SK-N-MC (cell line): ENCODE measurements around the gene KIAA1328.

ENCODE experiments used
- EZH2 ChIP-seq: fragments of 200-600 bp; sonication (generic); IDR thresholded peaks from one replicate; pipeline ENCODE4 v1.6.1; 2017; ENCODE audit warnings: antibody characterized with exemption
- POLR2AphosphoS5 ChIP-seq: IDR thresholded peaks from 2 replicates; pipeline ENCODE4 v1.6.1; 2012; ENCODE audit warnings: mild to moderate bottlenecking, low read depth, low read length, borderline replicate concordance

DNA sequence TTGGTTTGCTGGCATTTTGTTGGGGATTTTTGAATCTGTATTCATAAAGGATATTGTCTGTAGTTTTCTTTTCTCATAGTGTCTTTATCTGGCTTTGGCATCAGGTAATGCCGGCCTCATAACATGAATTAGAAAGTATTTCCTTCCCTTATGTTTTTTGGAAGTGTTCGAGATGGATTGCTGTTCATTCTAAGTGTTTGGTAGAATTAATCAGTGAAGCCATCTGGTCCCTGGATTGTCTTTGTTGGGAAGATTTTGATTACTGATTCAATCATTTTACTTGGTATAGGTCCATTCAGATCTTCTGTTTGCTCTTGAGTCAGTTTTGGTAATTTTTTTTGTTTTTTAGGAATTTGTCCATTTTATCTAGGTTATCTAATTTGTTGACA is 22.3 kb downstream of the KIAA1328 start:
- TF ChIP-seq POLR2AphosphoS5 (no peak), EZH2 (no peak)
